Activated CD8-positive, alpha-beta memory T cell treated with anti-CD3 and anti-CD28 coated beads, Interleukin-2, amount 50 U/mL, for 1 hour (primary cell): ENCODE data around the gene TSPAN4.

Source experiments
- DNase-seq: peaks from one replicate; pipeline ENCODE4 v3.0.0-alpha.2; 2020; ENCODE audit errors: extremely low read depth

The TSPAN4 gene

DNA sequence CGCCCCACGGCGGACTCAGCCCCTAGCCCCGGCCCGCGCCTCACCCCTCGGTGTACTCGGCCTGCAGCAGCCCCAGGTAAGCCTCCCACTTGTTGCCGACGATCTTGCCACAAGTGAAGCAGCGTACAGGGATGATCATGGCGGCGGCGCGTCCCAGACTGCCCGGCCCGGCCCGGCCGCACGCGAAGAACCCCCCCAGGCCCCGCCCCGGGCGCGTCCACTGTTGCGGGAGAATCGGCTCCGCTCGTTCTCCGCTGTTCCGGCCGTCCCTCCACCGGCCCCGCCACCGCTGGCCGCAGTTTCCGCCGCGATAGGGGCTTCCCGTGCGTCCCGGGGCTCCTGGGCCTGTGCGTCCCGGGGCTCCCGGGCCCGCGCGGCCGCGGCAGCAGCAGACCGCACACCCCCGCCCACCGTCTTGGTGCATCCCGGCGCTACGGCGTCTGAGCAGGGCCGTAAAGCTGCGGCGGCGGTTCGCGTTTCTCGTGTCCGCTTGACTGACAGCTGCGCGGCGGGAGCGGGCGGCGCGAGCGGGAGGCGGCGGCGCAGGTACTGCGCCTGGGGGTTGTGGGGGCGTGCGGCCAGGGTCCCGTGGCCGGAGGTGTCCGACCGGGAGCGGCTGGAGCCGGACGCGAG, at the start of gene TSPAN4, which contains the start of gene POLR2L:
TSPAN4 (plus strand) TSS at position 483 of the 633 bp plus-strand sequence. CDS start 7,453 bp downstream, outside the sequence.
POLR2L (minus strand) TSS at position 160 of the 633 bp plus-strand sequence; CDS start at position 139, 21 bp downstream.
- DNase-seq: peak; percentile 62

- DNase-seq: no peak
These were observed 49.8 kb upstream of the TSPAN4 start for GRCh38 chr11:792873-793272.

DNA sequence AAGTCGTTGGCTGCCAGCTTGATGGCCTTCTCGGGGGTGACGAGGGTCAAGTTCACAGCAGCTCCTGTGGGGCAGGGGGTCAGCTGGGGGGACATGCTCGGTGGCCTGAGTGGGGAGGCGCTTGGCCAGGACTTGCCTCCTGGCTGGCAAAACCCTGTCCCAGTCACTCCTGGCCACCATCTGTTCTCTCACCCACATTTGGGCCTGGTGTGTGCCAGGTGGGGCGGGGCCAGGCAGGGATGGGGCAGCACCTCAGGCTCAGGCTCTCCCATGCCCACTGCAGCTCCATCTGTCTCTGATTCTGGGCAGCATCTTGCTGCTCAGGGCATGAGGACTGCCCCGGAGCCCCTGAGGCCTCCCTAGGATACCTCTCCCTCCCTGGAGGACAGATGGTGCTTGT, 49.1 kb upstream of the TSPAN4 start:
- DNase-seq: no peak

DNA sequence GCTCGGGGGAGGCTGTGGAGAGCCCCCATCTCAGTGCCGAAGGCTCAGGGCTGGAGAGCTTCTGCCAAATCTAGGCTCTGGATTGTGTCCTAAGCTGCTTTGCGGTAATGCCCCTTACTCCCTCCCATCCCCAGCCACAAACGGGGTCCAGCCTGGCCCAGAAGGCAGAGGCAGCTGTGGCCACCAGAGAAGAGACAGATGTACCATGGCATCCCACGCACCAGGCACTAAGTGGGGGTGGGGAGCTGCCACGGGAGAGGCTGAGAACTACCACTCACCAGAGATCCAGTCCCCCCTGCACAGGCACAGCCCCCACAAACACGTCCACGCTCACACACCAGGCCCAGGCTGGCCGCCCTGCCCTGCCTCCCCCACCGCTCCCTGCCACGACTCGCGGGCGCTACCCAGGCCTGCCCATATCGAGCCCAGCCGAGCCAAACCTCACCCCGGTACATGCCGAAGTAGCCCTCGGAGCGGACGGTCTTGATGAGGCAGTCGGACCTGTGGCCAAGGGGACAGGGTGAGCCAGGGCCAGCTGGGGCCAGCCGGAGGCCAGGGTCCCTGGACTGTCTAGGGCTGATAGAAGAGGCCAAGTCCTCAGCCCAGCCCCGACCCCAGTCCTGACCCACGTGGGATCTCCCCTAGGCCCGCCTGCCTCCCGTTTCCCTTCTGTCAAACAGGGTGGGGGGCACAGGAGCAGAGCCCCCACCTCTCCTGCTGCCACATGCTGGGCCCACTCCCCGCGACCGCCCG, 48.5 kb upstream of the TSPAN4 start:
- no peak for DNase-seq

GRCh38 chr11:794766-795633, 47.7 kb upstream of the TSPAN4 start:
- no peak for DNase-seq

DNA sequence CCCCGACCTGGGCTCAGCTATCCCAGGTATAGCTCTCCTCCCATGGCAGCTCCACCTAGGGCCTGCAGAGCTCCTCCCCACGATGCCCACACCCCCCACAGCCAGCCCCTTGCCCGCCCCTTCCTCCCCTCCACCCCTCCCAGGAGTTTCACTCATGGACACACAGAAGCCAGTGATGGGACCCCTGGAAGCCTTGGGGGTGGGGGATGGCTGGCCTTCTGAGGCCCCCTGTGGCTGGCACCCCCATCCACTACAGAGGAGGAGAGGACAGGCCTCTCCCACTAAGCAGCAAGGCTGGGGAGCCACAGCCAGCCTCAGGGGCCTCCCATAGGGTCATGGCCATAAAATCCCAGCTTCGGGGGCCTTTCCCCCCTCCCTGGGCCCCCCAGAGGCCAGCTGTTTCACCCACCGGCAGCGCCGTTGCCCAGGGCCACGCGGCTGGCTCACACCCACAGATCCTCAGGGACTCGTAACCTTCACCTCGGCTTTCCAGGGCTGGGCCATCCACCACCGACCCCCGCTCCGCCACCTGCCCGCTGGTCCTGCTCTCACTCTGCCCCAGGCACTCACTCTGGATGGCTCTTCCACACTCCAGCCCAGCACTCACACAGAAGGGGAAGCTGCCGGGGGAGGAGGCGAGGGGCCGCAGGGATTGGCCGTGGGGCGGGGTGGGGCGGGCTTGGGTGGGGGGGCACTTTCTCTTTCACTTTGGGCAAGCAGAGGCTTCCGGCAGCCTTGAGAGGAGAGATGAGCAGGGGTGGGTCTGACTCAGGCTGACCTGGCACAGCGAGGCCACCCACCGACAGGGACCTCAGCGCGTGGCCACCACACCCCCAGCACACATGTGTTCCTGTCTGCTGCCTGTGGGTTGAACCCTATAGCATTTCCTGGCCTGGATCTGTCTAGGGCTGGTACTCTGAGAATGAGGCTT, 46.8 kb upstream of the TSPAN4 start:
- DNase-seq: peak; percentile 39

- DNase-seq: no peak
These were observed 45.9 kb upstream of the TSPAN4 start for GRCh38 chr11:796565-797295.

- peak; percentile 62 for DNase-seq
These were observed 45.2 kb upstream of the TSPAN4 start for GRCh38 chr11:797296-798092.

- DNase-seq: no peak
These were observed 44.4 kb upstream of the TSPAN4 start, which contains the start of gene SLC25A22 for GRCh38 chr11:798093-798713. Gene SLC25A22 (minus strand): TSS chr11:798281. CDS start chr11:795006, 3,275 bp downstream.

- DNase-seq: no peak
These were observed 42.9 kb upstream of the TSPAN4 start for GRCh38 chr11:799641-800316.

GRCh38 chr11:800473-800872, 42.2 kb upstream of the TSPAN4 start:
- no peak for DNase-seq

DNA sequence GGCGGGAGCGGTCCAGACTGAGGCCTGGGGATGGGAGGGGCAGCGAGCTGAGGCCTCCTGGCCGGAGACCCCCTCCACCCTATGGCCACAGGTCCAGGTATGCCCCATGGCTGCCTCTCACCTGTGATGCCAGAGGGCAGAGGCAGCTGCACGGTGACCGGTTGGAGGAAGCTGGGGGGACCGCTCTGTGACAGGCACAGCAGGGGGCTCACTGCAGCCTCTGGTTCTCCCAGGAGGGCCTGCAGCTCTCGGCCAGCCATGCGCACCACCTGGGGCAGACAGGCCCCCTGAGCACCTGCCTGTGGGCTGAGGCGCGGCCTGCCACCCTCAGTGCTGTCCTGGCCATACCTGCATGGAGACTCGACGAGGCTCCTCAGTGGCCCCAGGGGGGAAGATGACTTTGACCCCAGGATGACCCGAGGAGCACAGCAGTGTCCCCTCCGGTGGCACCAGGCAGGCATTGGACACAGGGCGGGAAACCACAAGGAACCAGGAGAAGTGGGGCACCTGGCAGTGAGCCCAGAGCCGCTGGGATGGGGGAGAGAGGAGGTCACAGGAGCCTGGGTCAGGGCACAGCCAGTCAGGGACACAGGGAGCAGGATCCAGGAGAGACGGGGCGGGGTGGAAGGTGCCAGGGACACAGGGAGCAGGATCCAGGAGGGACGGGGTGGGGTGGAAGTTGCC, 41.4 kb upstream of the TSPAN4 start:
- no peak for DNase-seq

DNA sequence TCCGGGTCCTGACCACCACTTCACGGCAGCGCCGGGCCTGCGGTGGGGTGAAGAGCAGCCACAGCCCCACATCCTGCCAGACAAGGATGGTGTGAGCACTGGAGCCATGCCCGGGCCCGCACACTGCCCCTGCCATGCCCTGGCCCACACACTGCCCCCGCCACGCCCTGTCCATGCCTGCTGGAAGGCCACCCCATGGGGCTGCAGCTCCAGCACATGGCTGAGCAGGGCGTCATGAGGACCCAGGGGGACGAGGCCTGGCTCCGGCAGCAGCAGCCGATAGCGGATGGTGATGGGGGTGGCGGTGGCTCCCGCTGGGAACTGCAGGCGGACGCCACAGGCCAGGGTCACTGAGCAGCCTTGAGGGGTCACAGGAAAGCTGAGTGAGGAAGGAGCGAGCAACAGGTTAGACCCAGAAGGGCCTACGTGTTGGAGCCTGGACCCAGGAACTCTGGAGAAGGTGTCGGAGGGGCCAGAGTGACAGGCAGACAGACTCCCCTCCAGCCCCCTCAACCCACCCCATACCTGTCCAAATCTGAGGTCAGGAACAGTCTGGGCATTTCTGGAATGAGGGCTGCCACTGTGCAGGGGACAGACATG, 40.5 kb upstream of the TSPAN4 start:
- DNase-seq: no peak

DNA sequence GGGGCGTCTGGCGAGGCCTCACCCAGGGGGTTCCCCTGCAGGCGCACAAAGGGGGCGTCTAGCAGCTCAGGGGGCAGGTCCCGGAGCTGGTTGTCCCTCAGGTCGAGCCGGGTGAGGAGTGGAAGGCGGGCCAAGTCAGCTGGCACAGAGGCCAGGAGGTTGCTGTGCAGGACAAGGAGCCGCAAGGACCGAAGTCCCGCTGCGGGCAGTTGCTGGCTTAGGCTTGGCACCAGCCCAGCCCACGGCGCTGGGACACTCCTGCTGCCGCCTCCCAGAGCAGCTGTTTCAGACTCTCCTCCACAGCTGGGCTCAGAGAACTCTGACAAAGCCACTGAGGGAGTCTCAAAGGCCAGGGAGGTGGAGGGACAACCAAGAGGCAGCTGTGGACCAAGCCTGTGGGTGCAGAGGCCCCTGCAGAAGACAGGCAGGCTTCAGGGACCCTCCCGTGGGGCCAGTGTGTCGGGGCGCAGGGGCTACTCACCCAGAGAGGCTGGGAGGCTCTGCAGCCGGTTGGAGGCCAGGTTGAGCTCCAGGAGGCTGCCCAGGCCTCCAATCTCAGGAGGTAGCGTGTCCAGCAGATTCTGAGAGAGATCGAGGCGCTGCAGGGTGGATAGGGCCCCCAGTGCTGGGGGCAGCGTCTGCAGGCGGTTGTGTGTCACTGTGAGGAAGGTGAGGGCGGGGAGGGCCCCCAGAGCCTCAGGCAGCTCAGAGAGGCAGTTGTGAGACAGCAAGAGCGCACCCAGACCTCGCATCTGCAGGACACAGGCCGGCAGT, 39.8 kb upstream of the TSPAN4 start:
- no peak for DNase-seq

- DNase-seq: no peak
These were observed 39.2 kb upstream of the TSPAN4 start for GRCh38 chr11:803467-803742.

DNA sequence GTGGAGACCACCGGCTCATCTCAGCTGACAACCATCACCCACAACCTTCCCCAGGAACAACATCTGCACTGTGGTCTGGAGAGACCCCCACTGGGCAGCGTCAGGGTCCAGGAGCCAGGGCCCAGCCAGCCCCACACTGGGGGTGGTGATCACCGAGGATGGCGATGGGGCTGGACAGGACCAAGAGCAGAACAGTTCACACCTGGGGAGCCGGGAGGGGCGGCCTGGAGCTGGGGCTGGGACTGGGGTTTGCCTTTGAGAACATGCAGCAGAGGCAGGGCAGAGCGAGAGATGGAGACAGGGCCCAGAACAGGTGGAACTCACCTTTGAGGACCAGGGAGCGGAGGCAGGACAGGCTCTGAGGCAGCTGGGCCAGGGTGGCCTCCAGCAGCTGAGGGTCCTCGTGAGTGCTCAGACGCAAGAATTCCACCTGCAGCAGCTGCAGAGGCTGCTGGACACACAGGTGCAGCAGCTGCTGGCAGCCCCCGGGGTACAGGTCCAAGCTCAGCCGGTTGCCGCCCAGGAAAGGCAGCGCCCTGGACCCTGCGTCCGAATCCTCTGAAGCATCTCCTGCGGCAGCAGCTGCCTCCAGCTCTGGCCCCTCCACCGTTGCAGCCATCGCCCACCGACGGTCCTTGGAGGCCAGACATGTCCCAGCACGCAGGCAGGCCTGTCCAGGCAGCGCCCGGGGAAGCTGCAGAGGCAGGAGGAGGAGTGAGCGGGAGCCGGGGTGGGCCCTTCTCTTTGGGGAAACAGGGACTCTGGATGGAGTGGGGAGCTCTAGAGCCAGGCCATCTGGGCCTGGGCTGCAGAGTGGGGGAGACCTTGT, 38.7 kb upstream of the TSPAN4 start:
- DNase-seq: no peak
